Endothelial cell of umbilical vein (primary cell): ENCODE measurements around the gene BAG1.

Experiments
- CTCF ChIP-seq, 2 donors: IDR thresholded peaks; 1 replicate in 1 of 2; 2 replicates in 1 of 2; pipeline ENCODE4 v1.5.1; 2011; ENCODE audit warnings: low read length in 2 of 2, mild to moderate bottlenecking in 2 of 2, moderate library complexity in 2 of 2, control low read depth in 1 of 2, inconsistent platforms in 1 of 2, low read depth in 1 of 2; ENCODE audit not compliant: insufficient read depth in 1 of 2; ENCODE audit errors: extremely low read depth in 1 of 2
- EZH2 ChIP-seq: IDR thresholded peaks from 2 replicates; pipeline ENCODE4 v1.6.1; 2012; ENCODE audit warnings: borderline replicate concordance, low read depth, mild to moderate bottlenecking, moderate library complexity, low read length, inconsistent platforms; ENCODE audit not compliant: severe bottlenecking
- GATA2 ChIP-seq: IDR thresholded peaks from 2 replicates; pipeline ENCODE4 v1.7.0; 2011; ENCODE audit warnings: low read depth, mild to moderate bottlenecking, moderate library complexity, mixed read lengths, low read length; ENCODE audit not compliant: insufficient read length, insufficient read depth
- JUN ChIP-seq: IDR thresholded peaks from 2 replicates; pipeline ENCODE4 v1.6.1; 2011; ENCODE audit warnings: borderline replicate concordance, low read depth; ENCODE audit not compliant: insufficient read length, insufficient read depth
- MAX ChIP-seq: IDR thresholded peaks from 2 replicates; pipeline ENCODE4 v1.6.1; 2011; ENCODE audit not compliant: insufficient read depth, insufficient read length
- MYC ChIP-seq: IDR thresholded peaks from one replicate; pipeline ENCODE4 v1.6.1; 2011; ENCODE audit warnings: mild to moderate bottlenecking, low read depth, low read length
- POLR2A ChIP-seq: IDR thresholded peaks from 2 replicates; pipeline ENCODE4 v1.6.1; 2012; ENCODE audit warnings: low read depth, mild to moderate bottlenecking, control low read depth, low read length
- POLR2AphosphoS5 ChIP-seq: IDR thresholded peaks from 2 replicates; pipeline ENCODE4 v1.6.1; 2012; ENCODE audit warnings: low read depth, mild to moderate bottlenecking, control low read depth, low read length, moderate library complexity; ENCODE audit not compliant: insufficient read depth

- TF ChIP-seq CTCF (IDR thresholded peaks at IDR 0.05; ENCODE audit: extremely low read depth in 1 of 2, insufficient read depth in 1 of 2, low read depth in 1 of 2, low read length in 2 of 2) (no peak), POLR2A (no peak), POLR2AphosphoS5 (no peak), EZH2 (no peak), MAX (no peak), MYC (no peak), GATA2 (no peak), JUN (no peak)
Measured at GRCh38 chr9:33285502-33285901, 21.0 kb upstream of the BAG1 start.
